WTC11 (cell line): Measurements from ENCODE around the gene ABHD4. TPM values are rescaled to one million over a fixed set of nuclear protein-coding genes. Genes with fewer than 3 reads are reported as not detected.

ENCODE experiments used
- ATAC-seq: fragments of 200-7000 bp; cut with Tn5 transposase; 2 replicates; pipeline ENCODE4 v1.10.0; 2021; ENCODE audit warnings: mild to moderate bottlenecking, moderate library complexity
- CTCF ChIA-PET: fragments of 300-600 bp; sonication (Branson Sonifier 250); formaldehyde crosslinking; loops from one replicate; lab custom pipeline; 2021; ENCODE audit warnings: antibody characterized with exemption; lab: Charles Lee
- POLR2A ChIA-PET: fragments of 350-600 bp; sonication (Branson Sonifier 250); formaldehyde crosslinking; loops from one replicate; lab custom pipeline; 2021; ENCODE audit warnings: antibody characterized with exemption; lab: Charles Lee
- DNase-seq: peaks from one replicate; pipeline ENCODE4 v3.0.0; 2021; ENCODE audit warnings: low spot score
- H3K27ac Mint-ChIP-seq: 2 replicates; pipeline ENCODE4 v1.8.0; 2021; ENCODE audit warnings: mixed read lengths
- H3K27me3 Mint-ChIP-seq: 2 replicates; pipeline ENCODE4 v1.8.0; 2021; ENCODE audit warnings: low read depth, mild to moderate bottlenecking, moderate library complexity, mixed read lengths
- H3K36me3 Mint-ChIP-seq: 2 replicates; pipeline ENCODE4 v1.8.0; 2021; ENCODE audit warnings: mixed read lengths
- H3K4me1 Mint-ChIP-seq: 2 replicates; pipeline ENCODE4 v1.8.0; 2022; ENCODE audit warnings: mixed read lengths
- H3K4me3 Mint-ChIP-seq: 2 replicates; pipeline ENCODE4 v1.8.0; 2021; ENCODE audit warnings: mild to moderate bottlenecking, moderate library complexity, mixed read lengths
- H3K9me3 Mint-ChIP-seq: 2 replicates; pipeline ENCODE4 v1.8.0; 2021; ENCODE audit warnings: mixed read lengths
- CTCF ChIP-seq: fragments of 200-600 bp; IDR thresholded peaks from 2 replicates; pipeline ENCODE4 v1.8.0; 2022; ENCODE audit warnings: antibody characterized with exemption
- MLX ChIP-seq: sonication (generic); formaldehyde crosslinking; IDR thresholded peaks from 2 replicates; pipeline ENCODE4 v1.8.1; 2023; ENCODE audit warnings: mild to moderate bottlenecking, missing genetic modification reagents, moderate library complexity
- MXD4 ChIP-seq: fragments of 250-450 bp; sonication (Bioruptor Pico); IDR thresholded peaks from 2 replicates; pipeline ENCODE4 v1.8.0; 2021; ENCODE audit warnings: mild to moderate bottlenecking, moderate library complexity, borderline replicate concordance
- NFATC4 ChIP-seq: fragments of 250-450 bp; sonication (Bioruptor Pico); IDR thresholded peaks from 2 replicates; pipeline ENCODE4 v1.9.0; 2021; ENCODE audit warnings: mild to moderate bottlenecking
- NR2C2 ChIP-seq: sonication (generic); formaldehyde crosslinking; IDR thresholded peaks from 2 replicates; pipeline ENCODE4 v1.8.0; 2022; ENCODE audit warnings: mild to moderate bottlenecking, missing genetic modification reagents
- TEAD1 ChIP-seq: sonication (generic); formaldehyde crosslinking; IDR thresholded peaks from 2 replicates; pipeline ENCODE4 v1.8.0; 2022; ENCODE audit warnings: mild to moderate bottlenecking, missing genetic modification reagents
- TP53 ChIP-seq: sonication (generic); formaldehyde crosslinking; IDR thresholded peaks from 2 replicates; pipeline ENCODE4 v1.8.1; 2023; ENCODE audit warnings: mild to moderate bottlenecking, missing genetic modification reagents
- ZMAT4 ChIP-seq: fragments of 250-450 bp; sonication (Bioruptor Pico); IDR thresholded peaks from 2 replicates; pipeline ENCODE4 v1.9.0; 2021; ENCODE audit warnings: mild to moderate bottlenecking
- ZNF532 ChIP-seq: fragments of 250-450 bp; sonication (Bioruptor Pico); IDR thresholded peaks from 2 replicates; pipeline ENCODE4 v1.9.0; 2021; ENCODE audit warnings: mild to moderate bottlenecking, borderline replicate concordance
- total RNA-seq: library from RNA; stranded (reverse); gene quantifications from 3 replicates; pipeline ENCODE4 v1.2.3, GENCODE V29; 2021
- TF ChIP-seq, protein P1 (sequence below): sonication (generic); formaldehyde crosslinking; IDR thresholded peaks from 2 replicates; pipeline ENCODE4 v1.8.0; 2023; ENCODE audit warnings: mild to moderate bottlenecking, missing genetic modification reagents
- TF ChIP-seq, protein P2 (sequence below): fragments of 250-450 bp; sonication (Bioruptor Pico); IDR thresholded peaks from 2 replicates; pipeline ENCODE4 v1.8.0; 2021; ENCODE audit warnings: mild to moderate bottlenecking
- TF ChIP-seq, protein P3 (sequence below): sonication (generic); formaldehyde crosslinking; IDR thresholded peaks from 2 replicates; pipeline ENCODE4 v1.8.0; 2022; ENCODE audit warnings: mild to moderate bottlenecking, missing genetic modification reagents
- TF ChIP-seq, protein P4 (sequence below): sonication (generic); formaldehyde crosslinking; IDR thresholded peaks from 2 replicates; pipeline ENCODE4 v1.8.1; 2022; ENCODE audit warnings: low read depth, missing genetic modification reagents, borderline replicate concordance
- TF ChIP-seq, protein P5 (sequence below): sonication (generic); formaldehyde crosslinking; IDR thresholded peaks from 2 replicates; pipeline ENCODE4 v1.8.0; 2022; ENCODE audit warnings: mild to moderate bottlenecking, missing genetic modification reagents
- TF ChIP-seq, protein P6 (sequence below): sonication (generic); formaldehyde crosslinking; IDR thresholded peaks from 2 replicates; pipeline ENCODE4 v1.8.1; 2023; ENCODE audit warnings: mild to moderate bottlenecking, missing genetic modification reagents, borderline replicate concordance
- TF ChIP-seq, protein P7 (sequence below): sonication (generic); formaldehyde crosslinking; IDR thresholded peaks from 2 replicates; pipeline ENCODE4 v1.8.1; 2023; ENCODE audit warnings: mild to moderate bottlenecking, missing genetic modification reagents

Gene ABHD4
- total RNA-seq, 1 experiment from 2014 or later, result 33.9 TPM

- DNase-seq (no peak), ATAC-seq (no peak)
- Mint-ChIP-seq H3K9me3 (no peaks in the 10 kb centered on the region), H3K4me1 (no peaks in the 10 kb centered on the region), H3K4me3 (no peak within 1 kb of the TSS), H3K27me3 (no peaks in the 10 kb centered on the region; the same call in 1 of the 2 replicates), H3K27ac (no peak within 1 kb of the TSS), H3K36me3 (no peaks in the 10 kb centered on the region)
- ChIA-PET CTCF (interaction anchor here (0.6 to 3.6 kb wide), 6 partner anchors 9 to 298 kb away, joined by 3 to 20 read pairs (median 4); no protein-coding TSS in a partner anchor), POLR2A (no interaction called here)
- TF ChIP-seq, protein P1, sequence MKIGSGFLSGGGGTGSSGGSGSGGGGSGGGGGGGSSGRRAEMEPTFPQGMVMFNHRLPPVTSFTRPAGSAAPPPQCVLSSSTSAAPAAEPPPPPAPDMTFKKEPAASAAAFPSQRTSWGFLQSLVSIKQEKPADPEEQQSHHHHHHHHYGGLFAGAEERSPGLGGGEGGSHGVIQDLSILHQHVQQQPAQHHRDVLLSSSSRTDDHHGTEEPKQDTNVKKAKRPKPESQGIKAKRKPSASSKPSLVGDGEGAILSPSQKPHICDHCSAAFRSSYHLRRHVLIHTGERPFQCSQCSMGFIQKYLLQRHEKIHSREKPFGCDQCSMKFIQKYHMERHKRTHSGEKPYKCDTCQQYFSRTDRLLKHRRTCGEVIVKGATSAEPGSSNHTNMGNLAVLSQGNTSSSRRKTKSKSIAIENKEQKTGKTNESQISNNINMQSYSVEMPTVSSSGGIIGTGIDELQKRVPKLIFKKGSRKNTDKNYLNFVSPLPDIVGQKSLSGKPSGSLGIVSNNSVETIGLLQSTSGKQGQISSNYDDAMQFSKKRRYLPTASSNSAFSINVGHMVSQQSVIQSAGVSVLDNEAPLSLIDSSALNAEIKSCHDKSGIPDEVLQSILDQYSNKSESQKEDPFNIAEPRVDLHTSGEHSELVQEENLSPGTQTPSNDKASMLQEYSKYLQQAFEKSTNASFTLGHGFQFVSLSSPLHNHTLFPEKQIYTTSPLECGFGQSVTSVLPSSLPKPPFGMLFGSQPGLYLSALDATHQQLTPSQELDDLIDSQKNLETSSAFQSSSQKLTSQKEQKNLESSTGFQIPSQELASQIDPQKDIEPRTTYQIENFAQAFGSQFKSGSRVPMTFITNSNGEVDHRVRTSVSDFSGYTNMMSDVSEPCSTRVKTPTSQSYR (CRISPR knock-in tag), result no peak
- TF ChIP-seq NR2C2 (CRISPR knock-in tag) (no peak), CTCF (no peak), TP53 (CRISPR knock-in tag) (no peak), MLX (CRISPR knock-in tag) (no peak), TEAD1 (no peak), MXD4 (CRISPR knock-in tag) (no peak), ZMAT4 (CRISPR knock-in tag) (no peak), ZNF532 (CRISPR knock-in tag) (no peak), NFATC4 (CRISPR knock-in tag) (no peak)
- TF ChIP-seq, protein P2, sequence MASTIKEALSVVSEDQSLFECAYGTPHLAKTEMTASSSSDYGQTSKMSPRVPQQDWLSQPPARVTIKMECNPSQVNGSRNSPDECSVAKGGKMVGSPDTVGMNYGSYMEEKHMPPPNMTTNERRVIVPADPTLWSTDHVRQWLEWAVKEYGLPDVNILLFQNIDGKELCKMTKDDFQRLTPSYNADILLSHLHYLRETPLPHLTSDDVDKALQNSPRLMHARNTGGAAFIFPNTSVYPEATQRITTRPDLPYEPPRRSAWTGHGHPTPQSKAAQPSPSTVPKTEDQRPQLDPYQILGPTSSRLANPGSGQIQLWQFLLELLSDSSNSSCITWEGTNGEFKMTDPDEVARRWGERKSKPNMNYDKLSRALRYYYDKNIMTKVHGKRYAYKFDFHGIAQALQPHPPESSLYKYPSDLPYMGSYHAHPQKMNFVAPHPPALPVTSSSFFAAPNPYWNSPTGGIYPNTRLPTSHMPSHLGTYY (CRISPR knock-in tag), result no peak
- TF ChIP-seq, protein P3, sequence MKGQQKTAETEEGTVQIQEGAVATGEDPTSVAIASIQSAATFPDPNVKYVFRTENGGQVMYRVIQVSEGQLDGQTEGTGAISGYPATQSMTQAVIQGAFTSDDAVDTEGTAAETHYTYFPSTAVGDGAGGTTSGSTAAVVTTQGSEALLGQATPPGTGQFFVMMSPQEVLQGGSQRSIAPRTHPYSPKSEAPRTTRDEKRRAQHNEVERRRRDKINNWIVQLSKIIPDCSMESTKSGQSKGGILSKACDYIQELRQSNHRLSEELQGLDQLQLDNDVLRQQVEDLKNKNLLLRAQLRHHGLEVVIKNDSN (CRISPR knock-in tag), result no peak
- TF ChIP-seq, protein P4, sequence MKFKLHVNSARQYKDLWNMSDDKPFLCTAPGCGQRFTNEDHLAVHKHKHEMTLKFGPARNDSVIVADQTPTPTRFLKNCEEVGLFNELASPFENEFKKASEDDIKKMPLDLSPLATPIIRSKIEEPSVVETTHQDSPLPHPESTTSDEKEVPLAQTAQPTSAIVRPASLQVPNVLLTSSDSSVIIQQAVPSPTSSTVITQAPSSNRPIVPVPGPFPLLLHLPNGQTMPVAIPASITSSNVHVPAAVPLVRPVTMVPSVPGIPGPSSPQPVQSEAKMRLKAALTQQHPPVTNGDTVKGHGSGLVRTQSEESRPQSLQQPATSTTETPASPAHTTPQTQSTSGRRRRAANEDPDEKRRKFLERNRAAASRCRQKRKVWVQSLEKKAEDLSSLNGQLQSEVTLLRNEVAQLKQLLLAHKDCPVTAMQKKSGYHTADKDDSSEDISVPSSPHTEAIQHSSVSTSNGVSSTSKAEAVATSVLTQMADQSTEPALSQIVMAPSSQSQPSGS (CRISPR knock-in tag), result no peak
- TF ChIP-seq, protein P5, sequence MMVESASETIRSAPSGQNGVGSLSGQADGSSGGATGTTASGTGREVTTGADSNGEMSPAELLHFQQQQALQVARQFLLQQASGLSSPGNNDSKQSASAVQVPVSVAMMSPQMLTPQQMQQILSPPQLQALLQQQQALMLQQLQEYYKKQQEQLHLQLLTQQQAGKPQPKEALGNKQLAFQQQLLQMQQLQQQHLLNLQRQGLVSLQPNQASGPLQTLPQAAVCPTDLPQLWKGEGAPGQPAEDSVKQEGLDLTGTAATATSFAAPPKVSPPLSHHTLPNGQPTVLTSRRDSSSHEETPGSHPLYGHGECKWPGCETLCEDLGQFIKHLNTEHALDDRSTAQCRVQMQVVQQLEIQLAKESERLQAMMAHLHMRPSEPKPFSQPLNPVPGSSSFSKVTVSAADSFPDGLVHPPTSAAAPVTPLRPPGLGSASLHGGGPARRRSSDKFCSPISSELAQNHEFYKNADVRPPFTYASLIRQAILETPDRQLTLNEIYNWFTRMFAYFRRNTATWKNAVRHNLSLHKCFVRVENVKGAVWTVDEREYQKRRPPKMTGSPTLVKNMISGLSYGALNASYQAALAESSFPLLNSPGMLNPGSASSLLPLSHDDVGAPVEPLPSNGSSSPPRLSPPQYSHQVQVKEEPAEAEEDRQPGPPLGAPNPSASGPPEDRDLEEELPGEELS (CRISPR knock-in tag), result no peak
- TF ChIP-seq, protein P6, sequence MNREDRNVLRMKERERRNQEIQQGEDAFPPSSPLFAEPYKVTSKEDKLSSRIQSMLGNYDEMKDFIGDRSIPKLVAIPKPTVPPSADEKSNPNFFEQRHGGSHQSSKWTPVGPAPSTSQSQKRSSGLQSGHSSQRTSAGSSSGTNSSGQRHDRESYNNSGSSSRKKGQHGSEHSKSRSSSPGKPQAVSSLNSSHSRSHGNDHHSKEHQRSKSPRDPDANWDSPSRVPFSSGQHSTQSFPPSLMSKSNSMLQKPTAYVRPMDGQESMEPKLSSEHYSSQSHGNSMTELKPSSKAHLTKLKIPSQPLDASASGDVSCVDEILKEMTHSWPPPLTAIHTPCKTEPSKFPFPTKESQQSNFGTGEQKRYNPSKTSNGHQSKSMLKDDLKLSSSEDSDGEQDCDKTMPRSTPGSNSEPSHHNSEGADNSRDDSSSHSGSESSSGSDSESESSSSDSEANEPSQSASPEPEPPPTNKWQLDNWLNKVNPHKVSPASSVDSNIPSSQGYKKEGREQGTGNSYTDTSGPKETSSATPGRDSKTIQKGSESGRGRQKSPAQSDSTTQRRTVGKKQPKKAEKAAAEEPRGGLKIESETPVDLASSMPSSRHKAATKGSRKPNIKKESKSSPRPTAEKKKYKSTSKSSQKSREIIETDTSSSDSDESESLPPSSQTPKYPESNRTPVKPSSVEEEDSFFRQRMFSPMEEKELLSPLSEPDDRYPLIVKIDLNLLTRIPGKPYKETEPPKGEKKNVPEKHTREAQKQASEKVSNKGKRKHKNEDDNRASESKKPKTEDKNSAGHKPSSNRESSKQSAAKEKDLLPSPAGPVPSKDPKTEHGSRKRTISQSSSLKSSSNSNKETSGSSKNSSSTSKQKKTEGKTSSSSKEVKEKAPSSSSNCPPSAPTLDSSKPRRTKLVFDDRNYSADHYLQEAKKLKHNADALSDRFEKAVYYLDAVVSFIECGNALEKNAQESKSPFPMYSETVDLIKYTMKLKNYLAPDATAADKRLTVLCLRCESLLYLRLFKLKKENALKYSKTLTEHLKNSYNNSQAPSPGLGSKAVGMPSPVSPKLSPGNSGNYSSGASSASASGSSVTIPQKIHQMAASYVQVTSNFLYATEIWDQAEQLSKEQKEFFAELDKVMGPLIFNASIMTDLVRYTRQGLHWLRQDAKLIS (CRISPR knock-in tag), result no peak
- TF ChIP-seq, protein P7, sequence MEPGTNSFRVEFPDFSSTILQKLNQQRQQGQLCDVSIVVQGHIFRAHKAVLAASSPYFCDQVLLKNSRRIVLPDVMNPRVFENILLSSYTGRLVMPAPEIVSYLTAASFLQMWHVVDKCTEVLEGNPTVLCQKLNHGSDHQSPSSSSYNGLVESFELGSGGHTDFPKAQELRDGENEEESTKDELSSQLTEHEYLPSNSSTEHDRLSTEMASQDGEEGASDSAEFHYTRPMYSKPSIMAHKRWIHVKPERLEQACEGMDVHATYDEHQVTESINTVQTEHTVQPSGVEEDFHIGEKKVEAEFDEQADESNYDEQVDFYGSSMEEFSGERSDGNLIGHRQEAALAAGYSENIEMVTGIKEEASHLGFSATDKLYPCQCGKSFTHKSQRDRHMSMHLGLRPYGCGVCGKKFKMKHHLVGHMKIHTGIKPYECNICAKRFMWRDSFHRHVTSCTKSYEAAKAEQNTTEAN (CRISPR knock-in tag), result no peak
Measured at GRCh38 chr14:22644305-22644635, 46.2 kb downstream of the ABHD4 start, which contains the start of gene OR6J1. Gene OR6J1 (minus strand): TSS chr14:22644352. CDS start chr14:22634811, 9,541 bp downstream.
